T follicular helper cell (primary cell): ENCODE data around the gene ATP6V1B1.

Experiments used
- DNase-seq: peaks from one replicate; pipeline ENCODE4 v3.0.0-alpha.2; 2020; ENCODE audit warnings: low read depth

ATP6V1B1 gene

DNA sequence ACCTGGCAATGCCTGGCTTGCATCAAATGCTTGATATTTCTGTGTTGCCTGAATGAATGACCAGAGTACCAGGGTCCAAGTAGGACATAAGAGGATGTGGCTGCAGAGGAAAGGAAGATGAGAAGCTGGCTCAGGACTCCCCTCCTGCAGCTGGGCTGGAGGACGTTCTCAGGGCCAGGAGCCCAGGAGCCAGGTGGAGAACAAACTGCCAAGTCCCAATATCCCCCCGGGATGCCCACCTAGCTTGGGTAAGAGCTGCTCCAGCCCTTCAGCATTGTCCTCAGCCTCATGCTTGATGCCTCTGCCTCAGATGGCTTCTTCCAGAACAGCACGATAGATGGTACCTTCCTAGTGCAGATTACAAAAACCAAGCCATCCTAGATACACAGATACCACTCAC is 8.6 kb upstream of the ATP6V1B1 start:
- DNase-seq = no peak

- DNase-seq = no peak
These were observed 8.1 kb upstream of the ATP6V1B1 start for GRCh38 chr2:70927641-70928040.

DNA sequence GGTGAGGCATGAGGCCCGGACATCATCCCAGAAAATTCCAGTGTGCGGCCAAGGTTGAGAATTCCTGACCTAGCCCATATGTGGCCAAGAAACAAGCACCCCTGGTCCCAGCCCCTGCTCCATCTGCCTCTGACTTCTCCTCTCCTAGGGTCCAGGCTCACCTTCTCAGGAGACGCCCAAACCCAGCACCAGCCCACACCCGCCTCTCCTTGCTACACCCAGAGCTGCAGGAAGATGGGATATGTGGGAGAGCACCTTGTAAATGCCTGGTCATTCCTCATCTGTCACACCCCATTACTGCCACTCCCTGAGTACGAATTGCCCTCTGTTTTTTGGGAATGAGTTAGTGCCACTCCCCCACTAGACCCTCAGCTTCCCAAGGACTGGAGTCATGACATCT is 7.3 kb upstream of the ATP6V1B1 start:
- no peak for DNase-seq

DNA sequence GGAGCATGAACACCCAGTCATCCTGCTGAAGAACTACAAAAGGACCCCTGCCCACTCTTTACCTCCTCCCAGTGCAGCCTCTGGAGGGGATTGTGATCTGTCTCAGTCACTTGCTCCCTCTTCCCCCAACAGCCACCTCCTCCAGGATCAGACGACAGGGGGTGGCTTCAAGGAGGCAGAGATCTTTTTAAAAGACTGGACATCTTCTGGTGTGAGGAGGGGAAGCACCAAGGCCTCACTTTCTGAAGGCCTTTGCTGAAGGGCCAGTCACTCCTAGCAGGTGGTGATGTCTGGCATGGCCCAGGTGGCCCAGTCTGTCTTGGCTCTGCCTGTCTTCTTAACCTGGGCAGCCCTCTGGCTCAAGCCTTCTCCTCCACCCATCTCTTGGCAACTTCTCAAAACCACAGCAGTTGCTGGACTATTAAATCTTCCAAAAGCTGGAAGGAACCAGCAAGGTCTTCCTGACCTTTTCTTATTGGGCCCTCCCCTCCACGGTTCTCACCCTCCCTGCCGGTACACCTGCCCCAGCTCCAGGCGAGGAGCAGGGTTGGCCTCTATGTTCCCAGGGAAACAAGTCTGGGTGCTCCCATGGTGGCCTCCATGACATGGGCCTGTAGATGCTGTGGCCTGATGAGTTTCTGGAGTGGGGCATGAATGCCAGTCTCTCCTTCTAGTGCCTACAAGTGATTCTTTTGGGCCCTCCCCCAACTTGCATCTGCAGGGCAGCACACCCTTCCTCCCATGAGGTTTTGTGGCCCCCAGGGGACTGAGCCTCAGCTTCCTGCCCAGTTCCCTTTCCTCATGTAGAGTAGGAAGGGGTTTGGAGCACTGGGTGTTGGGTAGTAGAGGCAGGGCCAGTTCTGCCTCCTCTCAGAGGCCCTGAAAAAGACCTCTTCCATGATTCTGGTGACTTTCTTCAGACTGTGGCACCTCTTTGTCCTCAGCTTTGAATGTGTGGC is 5.0 kb upstream of the ATP6V1B1 start:
- DNase-seq = no peak

DNA sequence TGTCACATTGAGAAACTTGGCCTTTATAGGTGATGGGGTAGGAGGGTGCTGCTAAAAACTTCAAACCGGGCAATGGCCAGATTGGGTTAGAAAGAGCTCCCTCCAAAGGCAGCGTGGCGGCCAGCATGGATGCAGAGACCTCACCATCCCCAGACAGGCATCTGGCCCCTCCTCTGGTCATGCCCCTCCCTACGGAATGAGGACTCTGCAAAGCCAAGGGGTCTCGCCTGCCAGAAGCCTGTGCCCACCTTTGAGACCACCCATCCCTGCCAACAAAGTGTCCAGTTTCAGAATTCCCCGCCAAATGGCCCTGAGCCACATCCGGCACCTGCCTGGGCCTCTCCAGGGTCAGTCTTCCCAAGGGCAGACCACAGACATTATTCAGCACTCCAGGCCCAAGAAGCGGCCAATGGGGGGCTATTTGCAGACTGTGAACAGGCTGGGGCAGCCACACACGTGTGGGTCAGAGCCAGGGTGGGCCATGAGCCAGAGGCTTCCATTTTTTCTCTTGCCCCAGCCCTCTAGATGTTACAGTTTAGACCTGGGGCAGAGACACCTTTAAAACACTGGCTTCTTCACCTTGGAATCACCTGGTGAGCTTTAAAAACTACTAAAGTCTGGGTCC is 4.2 kb upstream of the ATP6V1B1 start:
- DNase-seq = no peak

GRCh38 chr2:70932631-70933230 is 3.0 kb upstream of the ATP6V1B1 start:
- DNase-seq = no peak

DNA sequence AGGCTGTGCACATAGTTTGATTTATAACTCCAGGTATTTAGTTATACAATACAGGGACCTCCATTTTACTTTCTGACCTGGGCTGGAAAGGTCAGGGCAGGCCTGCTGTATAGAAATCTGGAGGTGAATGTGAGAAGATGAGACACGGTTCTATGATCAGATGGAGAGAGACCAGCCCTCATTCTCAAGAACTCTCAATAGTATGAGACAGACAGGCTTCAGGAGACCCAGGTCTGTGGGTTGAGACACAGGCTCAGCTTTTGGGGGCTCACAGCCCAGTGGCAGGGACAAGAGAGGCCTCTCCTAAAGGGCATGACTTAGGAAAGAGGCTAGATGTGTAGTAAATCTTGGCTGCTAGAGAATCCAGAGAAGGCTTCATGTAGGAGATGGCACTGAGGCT is 719 bp upstream of the ATP6V1B1 start:
- no peak for DNase-seq

DNA sequence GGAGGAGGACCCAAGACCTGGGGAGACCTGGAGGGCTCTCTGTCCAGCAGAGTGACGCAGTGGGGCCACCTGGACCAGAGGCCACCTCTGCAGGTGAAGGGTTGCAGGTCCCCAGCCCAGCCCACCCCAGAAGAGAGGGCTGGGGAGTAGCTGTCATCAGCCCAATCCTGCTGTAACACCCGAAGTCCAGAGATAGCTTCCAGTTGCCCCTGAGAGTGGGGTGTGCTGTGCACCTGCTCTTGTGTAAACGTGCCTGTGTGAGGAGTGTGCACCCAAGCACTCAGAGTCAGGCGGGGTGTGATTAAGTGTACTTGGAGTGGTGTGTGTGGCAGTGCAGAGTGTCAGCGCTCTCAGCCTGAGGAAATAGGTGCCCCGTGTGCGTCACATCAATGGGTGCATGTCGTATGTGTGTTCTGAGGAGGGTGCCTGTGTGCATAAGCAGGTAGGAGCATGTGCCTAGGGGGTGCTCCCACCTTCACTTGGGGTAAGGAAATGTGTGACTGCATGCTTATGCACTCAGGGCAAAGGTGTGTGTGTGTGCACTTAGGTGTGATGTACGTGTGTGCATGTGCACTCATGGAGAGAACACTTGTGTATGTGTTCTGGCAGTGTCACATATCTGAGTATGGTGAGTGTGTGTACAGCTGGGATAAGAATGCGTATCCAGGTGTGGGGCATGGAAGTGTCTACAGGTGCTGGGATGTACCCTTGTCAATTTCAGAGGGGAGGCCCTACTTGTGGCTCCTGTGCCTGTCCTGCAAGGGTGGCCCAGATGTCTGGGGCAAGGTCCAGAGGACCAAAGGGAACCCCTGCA is 672 bp downstream of the ATP6V1B1 start:
- no peak for DNase-seq

GRCh38 chr2:70936979-70937811 is 1.5 kb downstream of the ATP6V1B1 start:
- DNase-seq = no peak

- no peak for DNase-seq
These were observed 2.3 kb downstream of the ATP6V1B1 start for GRCh38 chr2:70937866-70938585.

GRCh38 chr2:70938586-70938950 is 2.9 kb downstream of the ATP6V1B1 start:
- no peak for DNase-seq

GRCh38 chr2:70939001-70939838 is 3.5 kb downstream of the ATP6V1B1 start:
- DNase-seq = no peak

DNA sequence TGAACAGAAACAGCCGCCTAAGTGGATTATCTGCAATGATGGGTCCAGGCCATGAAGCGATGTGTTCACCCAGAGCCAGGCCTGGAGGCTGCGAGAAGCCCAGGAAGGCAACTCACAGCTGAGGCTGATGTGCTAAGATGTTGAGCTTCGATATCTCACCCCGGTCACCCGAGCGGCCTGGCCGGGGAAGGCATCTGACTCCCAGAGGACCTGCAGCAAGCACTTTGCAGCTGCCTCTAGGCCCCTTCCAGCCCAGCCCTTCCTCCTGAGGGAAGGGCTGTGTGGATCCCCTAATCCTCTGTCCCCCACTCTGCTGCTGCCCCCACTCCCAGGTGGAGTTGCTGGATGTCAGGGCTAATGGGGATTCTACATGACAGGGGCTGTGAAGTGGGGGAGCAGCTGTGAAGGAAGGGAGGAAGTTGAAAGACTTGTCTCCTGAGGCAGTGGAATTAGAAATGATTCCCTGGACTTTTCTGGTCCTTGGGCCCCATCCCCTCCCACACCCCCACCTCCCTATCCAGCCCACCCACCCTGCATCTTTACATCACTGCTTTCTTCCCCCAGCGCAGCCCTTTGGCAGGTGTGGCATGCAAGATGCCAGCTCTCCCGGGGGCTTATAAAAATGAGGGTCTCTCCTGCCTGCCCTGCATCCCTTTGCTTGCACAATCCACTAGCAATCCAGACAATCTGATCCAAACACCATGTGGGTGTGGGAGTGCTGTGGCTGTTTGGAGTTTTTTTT is 4.3 kb downstream of the ATP6V1B1 start:
- no peak for DNase-seq

- no peak for DNase-seq
These were observed 5.5 kb downstream of the ATP6V1B1 start for GRCh38 chr2:70941186-70941585.

DNA sequence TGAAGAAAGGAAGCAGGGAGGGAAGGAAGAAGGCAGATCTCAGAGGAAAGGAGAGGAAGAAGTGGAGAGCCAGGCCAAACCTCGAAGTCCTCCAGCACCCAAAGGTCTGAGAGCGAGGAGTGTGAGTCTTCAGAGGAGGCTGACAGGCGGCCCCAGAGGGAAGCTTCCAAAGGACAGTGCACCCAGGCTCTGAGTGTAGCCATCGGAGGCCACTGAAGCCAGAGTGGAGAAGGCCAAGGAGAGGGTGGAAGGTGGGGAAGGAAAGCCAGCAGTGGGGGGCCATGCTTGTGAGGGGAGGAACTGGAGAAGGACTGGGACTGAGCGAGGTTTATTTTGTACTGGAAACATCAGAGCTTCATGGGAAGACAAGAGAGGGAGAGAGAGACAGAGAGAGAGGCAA is 6.0 kb downstream of the ATP6V1B1 start:
- DNase-seq = no peak

DNA sequence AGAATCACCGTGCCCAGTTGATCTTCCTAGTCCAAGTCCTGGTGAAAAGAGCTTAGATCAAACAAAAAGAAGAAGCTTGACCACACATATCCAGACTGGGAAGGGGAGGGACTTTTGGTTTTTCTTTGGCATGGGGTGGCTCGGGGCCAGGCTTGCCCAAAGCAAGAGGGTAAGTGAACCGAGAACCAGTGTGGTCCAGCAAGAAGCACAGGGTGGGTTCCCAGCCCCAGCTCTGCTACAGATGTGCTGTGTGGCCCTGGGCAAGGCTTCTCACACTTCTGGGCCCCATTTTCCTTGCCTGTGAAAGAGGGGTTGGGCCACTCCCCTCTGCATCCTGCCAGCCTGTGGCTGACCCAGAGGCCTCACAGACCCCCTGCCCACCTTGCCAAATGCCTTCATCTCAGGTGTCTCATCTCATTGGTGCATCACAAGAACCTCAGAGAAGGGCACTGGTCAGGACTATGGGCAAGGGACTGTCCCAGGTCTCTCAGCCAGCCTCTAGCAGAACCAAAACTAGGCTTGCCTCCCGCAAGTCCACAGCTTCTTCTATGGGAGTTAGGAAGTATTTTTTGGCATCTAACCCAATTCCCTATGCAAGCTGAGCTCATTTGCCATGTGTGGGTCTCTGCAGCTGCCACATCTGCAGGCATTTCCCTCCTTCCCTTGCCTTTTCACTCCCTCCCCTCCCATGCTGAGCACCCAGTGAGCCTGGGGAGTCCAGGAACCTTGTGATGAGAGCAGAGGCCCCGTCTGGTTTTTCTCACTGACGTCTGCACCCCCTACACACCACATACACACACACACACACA is 6.9 kb downstream of the ATP6V1B1 start:
- no peak for DNase-seq

DNA sequence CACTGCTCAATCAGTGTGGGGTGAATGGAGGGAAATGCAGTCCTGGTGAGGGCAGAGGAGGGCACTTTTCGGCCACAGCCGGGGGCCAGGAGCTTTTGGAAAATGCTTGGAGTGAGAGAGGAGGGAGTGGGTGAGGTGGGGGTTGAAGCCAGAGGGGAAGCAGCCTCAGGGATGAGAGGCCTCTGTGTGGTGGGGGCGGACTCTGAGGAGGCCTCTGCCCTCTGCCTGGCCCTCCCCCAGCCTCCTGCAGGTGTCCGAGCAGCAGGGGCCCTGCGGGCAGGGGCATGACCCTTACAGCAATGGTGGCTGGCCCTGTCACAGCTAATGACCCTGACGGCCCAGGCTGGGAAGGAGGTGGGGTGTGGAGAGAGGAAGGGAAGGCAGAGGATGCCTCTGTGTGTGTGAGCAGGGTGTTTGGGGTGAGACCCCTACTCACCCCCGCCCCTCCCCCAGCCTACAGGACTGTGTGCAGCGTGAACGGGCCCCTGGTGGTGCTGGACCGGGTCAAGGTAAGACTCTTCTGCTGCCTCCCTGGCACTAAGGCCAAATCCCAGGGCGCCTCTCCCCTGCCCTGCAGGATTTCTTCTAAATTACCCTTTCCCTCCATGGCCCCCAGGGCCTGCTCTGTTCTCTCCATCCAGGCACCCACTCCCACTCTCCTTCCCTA is 7.6 kb downstream of the ATP6V1B1 start:
- DNase-seq = no peak
